ENCODE data around the gene TDRD5.
"Not testable (repeated sequence)": the region's sequence is repeated elsewhere in the genome, so short reads cannot be mapped to it uniquely, and the experiment has no call there.

TDRD5 gene

GRCh38 chr1:179599623-179600249 lies 8.1 kb downstream of the TDRD5 start:
- no peak for DNase-seq (ENCODE audit: low read depth in 2 of 2, low spot score in 1 of 2)

GRCh38 chr1:179601093-179601492 lies 9.5 kb downstream of the TDRD5 start:
- DNase-seq (ENCODE audit: low read depth in 2 of 2, low spot score in 1 of 2) = no peak

- no peak for DNase-seq (ENCODE audit: low read depth in 2 of 2, low spot score in 1 of 2)
These were observed 20.7 kb downstream of the TDRD5 start for GRCh38 chr1:179612361-179612760.

GRCh38 chr1:179630719-179631118 lies 39.1 kb downstream of the TDRD5 start:
- no peak for DNase-seq (ENCODE audit: low read depth in 2 of 2, low spot score in 1 of 2)

GRCh38 chr1:179632868-179633267 lies 41.2 kb downstream of the TDRD5 start:
- DNase-seq (ENCODE audit: low read depth in 2 of 2, low spot score in 1 of 2) = no peak

GRCh38 chr1:179637211-179637860 lies 45.7 kb downstream of the TDRD5 start:
- no peak for DNase-seq (ENCODE audit: low read depth in 2 of 2, low spot score in 1 of 2)

- no peak for DNase-seq (ENCODE audit: low read depth in 2 of 2, low spot score in 1 of 2)
These were observed 69.4 kb downstream of the TDRD5 start for GRCh38 chr1:179661018-179661417.

GRCh38 chr1:179663810-179664209 lies 72.2 kb downstream of the TDRD5 start:
- DNase-seq (ENCODE audit: low read depth in 2 of 2, low spot score in 1 of 2) = no peak

- no peak for DNase-seq (ENCODE audit: low read depth in 2 of 2, low spot score in 1 of 2)
These were observed 86.2 kb downstream of the TDRD5 start for GRCh38 chr1:179677882-179678281.

GRCh38 chr1:179694530-179694929 lies 102.9 kb downstream of the TDRD5 start:
- not testable (repeated sequence) for DNase-seq (ENCODE audit: low read depth in 2 of 2, low spot score in 1 of 2)

- no peak for DNase-seq (ENCODE audit: low read depth in 2 of 2, low spot score in 1 of 2)
These were observed 111.4 kb downstream of the TDRD5 start for GRCh38 chr1:179702946-179703539.

GRCh38 chr1:179706339-179706941 lies 114.8 kb downstream of the TDRD5 start:
- DNase-seq (ENCODE audit: low read depth in 2 of 2, low spot score in 1 of 2) = peak in 1 of 2 donors; percentile 16

- DNase-seq (ENCODE audit: low read depth in 2 of 2, low spot score in 1 of 2) = no peak
These were observed 115.8 kb downstream of the TDRD5 start for GRCh38 chr1:179707406-179707805.

GRCh38 chr1:179708434-179709195 lies 117.0 kb downstream of the TDRD5 start:
- no peak for DNase-seq (ENCODE audit: low read depth in 2 of 2, low spot score in 1 of 2)

- DNase-seq (ENCODE audit: low read depth in 2 of 2, low spot score in 1 of 2) = no peak
These were observed 118.3 kb downstream of the TDRD5 start for GRCh38 chr1:179709841-179710329.

GRCh38 chr1:179714159-179714558 lies 122.5 kb downstream of the TDRD5 start:
- DNase-seq (ENCODE audit: low read depth in 2 of 2, low spot score in 1 of 2) = no peak

GRCh38 chr1:179714623-179715022 lies 123.0 kb downstream of the TDRD5 start:
- no peak for DNase-seq (ENCODE audit: low read depth in 2 of 2, low spot score in 1 of 2)

GRCh38 chr1:179719272-179719671 lies 127.6 kb downstream of the TDRD5 start:
- DNase-seq (ENCODE audit: low read depth in 2 of 2, low spot score in 1 of 2) = no peak

- DNase-seq (ENCODE audit: low read depth in 2 of 2, low spot score in 1 of 2) = no peak
These were observed 136.6 kb downstream of the TDRD5 start for GRCh38 chr1:179728271-179728670.

GRCh38 chr1:179729881-179730280 lies 138.2 kb downstream of the TDRD5 start:
- DNase-seq (ENCODE audit: low read depth in 2 of 2, low spot score in 1 of 2) = no peak

GRCh38 chr1:179731643-179732042 lies 140.0 kb downstream of the TDRD5 start:
- DNase-seq (ENCODE audit: low read depth in 2 of 2, low spot score in 1 of 2) = no peak
